Epithelial cell of proximal tubule (primary cell): ENCODE results near the gene CDC123. TPM values are rescaled to one million over a fixed set of nuclear protein-coding genes. Genes with fewer than 3 reads are reported as not detected.

Experiments used
- DNase-seq: peaks from one replicate; pipeline ENCODE4 v3.0.0-alpha.2; 2011; ENCODE audit warnings: low read depth
- H3K4me3 ChIP-seq: 2 replicates; pipeline ENCODE4 v1.5.1; 2011; ENCODE audit warnings: low read depth, mild to moderate bottlenecking, low read length
- total RNA-seq: library from RNA; depleted of rRNA; stranded (reverse); fragments of >200 nt; gene quantifications from 2 replicates; pipeline ENCODE4 v1.2.3, GENCODE V29; 2015
- TF ChIP-seq, protein P1 (sequence below): conservative IDR thresholded peaks from 2 replicates; pipeline ENCODE4 v1.5.1; 2012; ENCODE audit warnings: low read depth, mild to moderate bottlenecking, low read length

The CDC123 gene
- total RNA-seq, 1 donor from 2014 or later: 96.5 TPM

GRCh38 chr10:12201543-12201942 lies 5.6 kb downstream of the CDC123 start:
- TF ChIP-seq, protein P1, sequence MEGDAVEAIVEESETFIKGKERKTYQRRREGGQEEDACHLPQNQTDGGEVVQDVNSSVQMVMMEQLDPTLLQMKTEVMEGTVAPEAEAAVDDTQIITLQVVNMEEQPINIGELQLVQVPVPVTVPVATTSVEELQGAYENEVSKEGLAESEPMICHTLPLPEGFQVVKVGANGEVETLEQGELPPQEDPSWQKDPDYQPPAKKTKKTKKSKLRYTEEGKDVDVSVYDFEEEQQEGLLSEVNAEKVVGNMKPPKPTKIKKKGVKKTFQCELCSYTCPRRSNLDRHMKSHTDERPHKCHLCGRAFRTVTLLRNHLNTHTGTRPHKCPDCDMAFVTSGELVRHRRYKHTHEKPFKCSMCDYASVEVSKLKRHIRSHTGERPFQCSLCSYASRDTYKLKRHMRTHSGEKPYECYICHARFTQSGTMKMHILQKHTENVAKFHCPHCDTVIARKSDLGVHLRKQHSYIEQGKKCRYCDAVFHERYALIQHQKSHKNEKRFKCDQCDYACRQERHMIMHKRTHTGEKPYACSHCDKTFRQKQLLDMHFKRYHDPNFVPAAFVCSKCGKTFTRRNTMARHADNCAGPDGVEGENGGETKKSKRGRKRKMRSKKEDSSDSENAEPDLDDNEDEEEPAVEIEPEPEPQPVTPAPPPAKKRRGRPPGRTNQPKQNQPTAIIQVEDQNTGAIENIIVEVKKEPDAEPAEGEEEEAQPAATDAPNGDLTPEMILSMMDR: no peak
- no peak overlapping the region for H3K4me3 ChIP-seq
- DNase-seq: no peak

GRCh38 chr10:12202226-12202625 lies 6.2 kb downstream of the CDC123 start:
- TF ChIP-seq, protein P1: no peak
- no peak overlapping the region for H3K4me3 ChIP-seq
- DNase-seq: no peak

- TF ChIP-seq, protein P1: no peak
Observed at GRCh38 chr10:12205082-12205481, 9.1 kb downstream of the CDC123 start.

GRCh38 chr10:12207114-12207513 lies 11.1 kb downstream of the CDC123 start:
- no peak for DNase-seq
- TF ChIP-seq, protein P1: no peak

More at GRCh38 chr10:12205082-12205481, 9.1 kb downstream of the CDC123 start:
- DNase-seq: no peak
- no peak overlapping the region for H3K4me3 ChIP-seq

GRCh38 chr10:12208460-12208859 lies 12.5 kb downstream of the CDC123 start:
- no peak for DNase-seq
- TF ChIP-seq, protein P1: no peak
- no peak overlapping the region for H3K4me3 ChIP-seq

More at GRCh38 chr10:12207114-12207513, 11.1 kb downstream of the CDC123 start:
- no peak overlapping the region for H3K4me3 ChIP-seq

GRCh38 chr10:12212454-12212853 lies 16.5 kb downstream of the CDC123 start:
- no peak for DNase-seq
- H3K4me3 ChIP-seq: no peak overlapping the region
- TF ChIP-seq, protein P1: no peak

- TF ChIP-seq, protein P1: no peak
- no peak overlapping the region for H3K4me3 ChIP-seq
- no peak for DNase-seq
Observed at GRCh38 chr10:12213621-12214020, 17.6 kb downstream of the CDC123 start.
